ENCODE data around the gene CDKL4. TPM values are rescaled to one million over a fixed set of nuclear protein-coding genes. Genes with fewer than 3 reads are reported as not detected.
A peak's percentile ranks its signal among the peaks of the same experiment; 100 is the strongest.
"Not testable (repeated sequence)": the region's sequence is repeated elsewhere in the genome, so short reads cannot be mapped to it uniquely, and the experiment has no call there.

Gene CDKL4
- total and polyA plus RNA-seq, 8 donors: 0.14 to 0.79 (median 0.25) TPM; not detected in 1

- H3K27me3 ChIP-seq: no peaks in the 10 kb centered on the region
- no peaks in the 10 kb centered on the region for H3K36me3 ChIP-seq
- no peak overlapping the region for H3K4me3 ChIP-seq
- WGBS, 2 donors: 44 to 54% methylated on average over 8 of the region's 8 CpGs
- FAIRE-seq (no peak), DNase-seq (peak in 1 of 6 donors; percentile 4), ATAC-seq (peak in 1 of 4 donors; percentile 52)
- intact Hi-C loops (cut with DNase I): no loop called here
- no peak overlapping the region for H3K27ac ChIP-seq
- TF ChIP-seq CTCF (IDR thresholded peaks at IDR 0.05): no peak
- H3K4me1 ChIP-seq: peaks cover 0 to 6% (median 0%) of the 10 kb centered on the region in 3 donors
- H3K9me3 ChIP-seq: no peaks in the 10 kb centered on the region
These were observed 102.2 kb downstream of the CDKL4 start for GRCh38 chr2:39141334-39142271.

GRCh38 chr2:39140948-39141333 is 102.8 kb downstream of the CDKL4 start:
- H3K9me3 ChIP-seq; FAIRE-seq; DNase-seq; ATAC-seq; H3K4me1 ChIP-seq; H3K27me3 ChIP-seq; H3K4me3 ChIP-seq; H3K36me3 ChIP-seq; H3K27ac ChIP-seq; intact Hi-C loops (cut with DNase I): not testable (repeated sequence)
- WGBS, 2 donors: 87 to 88% methylated on average over 7 of the region's 7 CpGs

GRCh38 chr2:39140322-39140847 is 103.4 kb downstream of the CDKL4 start:
- no peak for DNase-seq
- 36 to 46% methylated on average over 3 of the region's 3 CpGs for WGBS, 2 donors
- ATAC-seq: peak in 1 of 4 donors; percentile 40
- no peak for TF ChIP-seq CTCF (IDR thresholded peaks at IDR 0.05)
- H3K27ac ChIP-seq: no peak overlapping the region
- intact Hi-C loops (cut with DNase I): no loop called here
- FAIRE-seq: no peak
- peaks cover 0 to 6% (median 0%) of the 10 kb centered on the region in 3 donors for H3K4me1 ChIP-seq
- H3K36me3 ChIP-seq: no peaks in the 10 kb centered on the region
- no peaks in the 10 kb centered on the region for H3K27me3 ChIP-seq
- H3K9me3 ChIP-seq: no peaks in the 10 kb centered on the region
- no peak overlapping the region for H3K4me3 ChIP-seq

GRCh38 chr2:39139511-39140237 is 104.1 kb downstream of the CDKL4 start:
- Histone ChIP-seq H3K27me3 (no peaks in the 10 kb centered on the region), H3K4me1 (peaks cover 0 to 6% (median 0%) of the 10 kb centered on the region in 3 donors), H3K9me3 (no peaks in the 10 kb centered on the region), H3K4me3 (no peak overlapping the region), H3K36me3 (no peaks in the 10 kb centered on the region), H3K27ac (no peak overlapping the region)
- DNase-seq (no peak), ATAC-seq (no peak), FAIRE-seq (no peak)
- intact Hi-C loops (cut with DNase I): no loop called here
- 55 to 58% methylated on average over 2 of the region's 2 CpGs for WGBS, 2 donors
- TF ChIP-seq CTCF (IDR thresholded peaks at IDR 0.05): no peak

- H3K27ac ChIP-seq: no peak overlapping the region
- H3K4me1 ChIP-seq: peaks cover 0 to 6% (median 0%) of the 10 kb centered on the region in 3 donors
- no peak for FAIRE-seq
- no peak overlapping the region for H3K4me3 ChIP-seq
- intact Hi-C loops (cut with DNase I): no loop called here
- no peaks in the 10 kb centered on the region for H3K27me3 ChIP-seq
- 89 to 94% methylated on average over 8 of the region's 8 CpGs for WGBS, 2 donors
- H3K36me3 ChIP-seq: no peaks in the 10 kb centered on the region
- no peak for ATAC-seq
- no peak for DNase-seq
- H3K9me3 ChIP-seq: no peaks in the 10 kb centered on the region
- no peak for TF ChIP-seq CTCF (IDR thresholded peaks at IDR 0.05)
These were observed 104.9 kb downstream of the CDKL4 start for GRCh38 chr2:39138837-39139211.

GRCh38 chr2:39138187-39138836 is 105.5 kb downstream of the CDKL4 start:
- H3K27ac ChIP-seq; DNase-seq; H3K27me3 ChIP-seq; H3K4me3 ChIP-seq; intact Hi-C loops (cut with DNase I); H3K36me3 ChIP-seq; ATAC-seq; FAIRE-seq; H3K9me3 ChIP-seq; H3K4me1 ChIP-seq: not testable (repeated sequence)
- WGBS, 2 donors: 81 to 83% methylated on average over 17 to 18 of the region's 18 CpGs

All from pancreas (tissue), 10 donors.